Sciatic nerve (tissue), 2 donors: Measurements from ENCODE around the gene SLC9A5. TPM values are rescaled to one million over a fixed set of nuclear protein-coding genes. Genes with fewer than 3 reads are reported as not detected.
A peak's percentile ranks its signal among the peaks of the same experiment; 100 is the strongest.

Experiments used
- ATAC-seq: fragments of 200-7000 bp; cut with Tn5 transposase; one replicate; pipeline ENCODE4 v1.9.1; 2020; ENCODE audit warnings: mild to moderate bottlenecking, moderate library complexity
- DNase-seq: peaks from one replicate; pipeline ENCODE4 v3.0.0-alpha.2; 2020; ENCODE audit warnings: low spot score
- intact Hi-C: fragments of 100-400 bp; cut with DNase I; formaldehyde crosslinking; loops from one replicate; pipeline ENCODE4 v1.14.2; 2022
- total RNA-seq: library from RNA; stranded (reverse); fragmentation: NEBNext Ultra II Directional; extraction: Animal tissue kit (Norgen Biotek cat#: 25700); gene quantifications from one replicate; pipeline ENCODE4 v1.2.1, GENCODE V29; 2021
- donor health status: DM: no; HTN: no; CAD: no.
- donor health status: DM: no; HTN: no; CAD: no.

Gene SLC9A5
- 1.2 TPM for total RNA-seq

- ATAC-seq (no peak), DNase-seq (no peak)
- intact Hi-C loops, result no loop called here
Observed at GRCh38 chr16:67248401-67249177, at the start of gene SLC9A5. TSS of gene SLC9A5 (plus strand) at chr16:67248979. CDS start at chr16:67249015, 36 bp downstream.

GRCh38 chr16:67199011-67199807 is 49.6 kb upstream of the SLC9A5 start, which contains the start of gene ELMO3:
TSS of gene ELMO3 (plus strand) at chr16:67199131. CDS start at chr16:67199327, 196 bp downstream.
- intact Hi-C loops, result no loop called here
- DNase-seq (no peak), ATAC-seq (peak; percentile 45)

GRCh38 chr16:67199808-67200198 is 49.0 kb upstream of the SLC9A5 start:
- ATAC-seq (peak; percentile 25), DNase-seq (no peak)
- intact Hi-C loops, result no loop called here

GRCh38 chr16:67200491-67200890 is 48.3 kb upstream of the SLC9A5 start:
- intact Hi-C loops, result no loop called here
- ATAC-seq (no peak), DNase-seq (no peak)

GRCh38 chr16:67201411-67202345 is 47.1 kb upstream of the SLC9A5 start:
- ATAC-seq, result no peak
- DNase-seq, result no peak
- intact Hi-C loops, result no loop called here

- ATAC-seq, result no peak
- intact Hi-C loops, result no loop called here
- DNase-seq, result no peak
Observed at GRCh38 chr16:67202426-67202825, 46.4 kb upstream of the SLC9A5 start.

- intact Hi-C loops, result no loop called here
- DNase-seq, result no peak
- no peak for ATAC-seq
Observed at GRCh38 chr16:67202956-67203493, 45.8 kb upstream of the SLC9A5 start.

- DNase-seq, result no peak
- ATAC-seq, result no peak
- intact Hi-C loops, result no loop called here
Observed at GRCh38 chr16:67204076-67204475, 44.7 kb upstream of the SLC9A5 start.

GRCh38 chr16:67206129-67206837 is 42.5 kb upstream of the SLC9A5 start:
- no peak for DNase-seq
- intact Hi-C loops, result no loop called here
- no peak for ATAC-seq

- intact Hi-C loops, result no loop called here
- DNase-seq (no peak), ATAC-seq (peak; percentile 23)
Observed at GRCh38 chr16:67206838-67207248, 41.9 kb upstream of the SLC9A5 start.

- ATAC-seq (no peak), DNase-seq (no peak)
- intact Hi-C loops, result no loop called here
Observed at GRCh38 chr16:67207249-67208091, 41.3 kb upstream of the SLC9A5 start.

- DNase-seq (no peak), ATAC-seq (no peak)
- intact Hi-C loops, result no loop called here
Observed at GRCh38 chr16:67208154-67208896, 40.5 kb upstream of the SLC9A5 start.

GRCh38 chr16:67209565-67209964 is 39.2 kb upstream of the SLC9A5 start:
- intact Hi-C loops, result no loop called here
- DNase-seq, result no peak
- ATAC-seq, result no peak

- intact Hi-C loops, result no loop called here
- ATAC-seq, result no peak
- DNase-seq, result no peak
Observed at GRCh38 chr16:67210069-67210937, 38.5 kb upstream of the SLC9A5 start.

GRCh38 chr16:67211674-67212073 is 37.1 kb upstream of the SLC9A5 start:
- ATAC-seq, result no peak
- intact Hi-C loops, result no loop called here
- no peak for DNase-seq

- no peak for DNase-seq
- intact Hi-C loops, result no loop called here
- ATAC-seq, result no peak
Observed at GRCh38 chr16:67212766-67213165, 36.0 kb upstream of the SLC9A5 start.
